GM12891 (cell line): ENCODE data around the gene FCF1.

Source experiments
- DNase-seq: peaks from one replicate; pipeline ENCODE4 v3.0.0; 2011; ENCODE audit warnings: low spot score; ENCODE audit not compliant: insufficient read length
- FAIRE-seq: peaks from 2 replicates; lab custom pipeline; 2011; peaks lifted over from hg19 to GRCh38; lab: Jason Lieb, UNC
- PAX5 ChIP-seq: IDR thresholded peaks from 2 replicates; pipeline ENCODE4 v1.6.1; 2011; ENCODE audit warnings: low read length, moderate library complexity, mild to moderate bottlenecking; ENCODE audit not compliant: insufficient read depth, severe bottlenecking
- POLR2A ChIP-seq: IDR thresholded peaks from 2 replicates; pipeline ENCODE4 v1.6.1; 2011; ENCODE audit warnings: low read depth, low read length, control low read depth
- POLR2AphosphoS5 ChIP-seq: IDR thresholded peaks from 2 replicates; pipeline ENCODE4 v1.6.1; 2011; ENCODE audit warnings: low read depth, low read length, control low read depth
- POU2F2 ChIP-seq: IDR thresholded peaks from 2 replicates; pipeline ENCODE4 v1.6.1; 2011; ENCODE audit warnings: low read depth, mild to moderate bottlenecking, control low read depth, low read length, moderate library complexity
- SPI1 ChIP-seq: IDR thresholded peaks from 2 replicates; pipeline ENCODE4 v1.6.1; 2011; ENCODE audit warnings: low read depth, low read length, control low read depth
- TAF1 ChIP-seq: IDR thresholded peaks from 2 replicates; pipeline ENCODE4 v1.6.1; 2011; ENCODE audit warnings: low read depth, low read length, control low read depth

The FCF1 gene

GRCh38 chr14:74697543-74697942 lies 15.4 kb upstream of the FCF1 start:
- TF ChIP-seq POU2F2, result no peak
- TF ChIP-seq TAF1, result no peak
- TF ChIP-seq POLR2AphosphoS5, result no peak
- no peak for TF ChIP-seq PAX5
- TF ChIP-seq POLR2A, result no peak
- TF ChIP-seq SPI1, result no peak
- DNase-seq, result no peak
- FAIRE-seq, result no peak

- no peak for FAIRE-seq
- no peak for TF ChIP-seq POLR2AphosphoS5
- TF ChIP-seq PAX5, result no peak
- no peak for TF ChIP-seq SPI1
- TF ChIP-seq POLR2A, result no peak
- TF ChIP-seq TAF1, result no peak
- TF ChIP-seq POU2F2, result no peak
Measured at GRCh38 chr14:74697976-74698375, 15.0 kb upstream of the FCF1 start.

DNA sequence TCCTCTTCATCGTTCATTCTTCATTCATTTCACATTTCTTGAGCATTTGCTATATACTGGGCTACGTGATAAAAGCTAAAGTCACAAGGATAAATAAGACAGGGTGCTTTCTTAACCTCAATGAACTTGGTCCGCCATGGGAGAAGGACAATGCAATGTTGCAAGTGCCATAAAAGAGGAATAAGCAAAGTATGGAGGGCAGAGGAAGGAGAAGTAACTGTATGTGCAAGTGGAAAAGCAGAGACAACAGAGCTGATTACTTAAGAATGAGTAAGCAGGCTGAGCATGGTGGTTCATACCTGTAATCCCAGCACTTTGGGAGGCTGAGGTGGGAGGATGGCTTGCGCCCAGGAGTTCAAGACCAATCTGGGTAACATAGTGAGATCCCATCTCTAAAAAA lies 14.5 kb upstream of the FCF1 start:
- FAIRE-seq (no peak), DNase-seq (no peak)
- TF ChIP-seq POLR2AphosphoS5, result no peak
- no peak for TF ChIP-seq PAX5
- TF ChIP-seq POU2F2, result no peak

More at GRCh38 chr14:74697976-74698375, 15.0 kb upstream of the FCF1 start:
- DNase-seq, result no peak

GRCh38 chr14:74702293-74702692 lies 10.7 kb upstream of the FCF1 start:
- DNase-seq, result no peak
- FAIRE-seq, result no peak
- TF ChIP-seq POLR2AphosphoS5 (no peak), POLR2A (no peak), SPI1 (no peak), TAF1 (no peak), PAX5 (no peak), POU2F2 (no peak)

DNA sequence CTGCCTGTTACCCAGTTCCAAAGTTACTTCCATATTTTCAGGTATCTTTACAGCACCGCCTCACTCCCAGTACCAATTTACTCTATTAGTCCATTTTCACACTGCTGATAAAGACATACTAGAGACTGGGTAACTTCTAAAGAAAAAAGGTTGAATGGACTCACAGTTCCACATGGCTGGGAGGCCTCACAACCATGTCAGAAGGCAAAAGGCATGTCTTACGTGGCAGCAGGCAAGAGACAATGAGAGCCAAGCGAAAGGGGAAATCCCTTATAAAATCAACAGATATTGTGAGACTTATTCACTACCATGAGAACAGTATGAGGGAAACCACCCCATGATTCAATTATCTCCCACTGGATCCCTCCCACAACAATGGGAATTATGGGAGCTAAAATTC lies 9.9 kb upstream of the FCF1 start:
- no peak for FAIRE-seq
- TF ChIP-seq POU2F2, result no peak
- TF ChIP-seq POLR2A, result no peak
- no peak for TF ChIP-seq POLR2AphosphoS5
- no peak for TF ChIP-seq TAF1
- no peak for TF ChIP-seq PAX5
- no peak for TF ChIP-seq SPI1

GRCh38 chr14:74704656-74705055 lies 8.3 kb upstream of the FCF1 start:
- FAIRE-seq (no peak), DNase-seq (no peak)
- TF ChIP-seq POLR2A, result no peak
- TF ChIP-seq PAX5, result no peak
- no peak for TF ChIP-seq SPI1
- TF ChIP-seq TAF1, result no peak
- no peak for TF ChIP-seq POLR2AphosphoS5
- TF ChIP-seq POU2F2, result no peak

More for the DNA sequence above, 9.9 kb upstream of the FCF1 start:
- no peak for DNase-seq

DNA sequence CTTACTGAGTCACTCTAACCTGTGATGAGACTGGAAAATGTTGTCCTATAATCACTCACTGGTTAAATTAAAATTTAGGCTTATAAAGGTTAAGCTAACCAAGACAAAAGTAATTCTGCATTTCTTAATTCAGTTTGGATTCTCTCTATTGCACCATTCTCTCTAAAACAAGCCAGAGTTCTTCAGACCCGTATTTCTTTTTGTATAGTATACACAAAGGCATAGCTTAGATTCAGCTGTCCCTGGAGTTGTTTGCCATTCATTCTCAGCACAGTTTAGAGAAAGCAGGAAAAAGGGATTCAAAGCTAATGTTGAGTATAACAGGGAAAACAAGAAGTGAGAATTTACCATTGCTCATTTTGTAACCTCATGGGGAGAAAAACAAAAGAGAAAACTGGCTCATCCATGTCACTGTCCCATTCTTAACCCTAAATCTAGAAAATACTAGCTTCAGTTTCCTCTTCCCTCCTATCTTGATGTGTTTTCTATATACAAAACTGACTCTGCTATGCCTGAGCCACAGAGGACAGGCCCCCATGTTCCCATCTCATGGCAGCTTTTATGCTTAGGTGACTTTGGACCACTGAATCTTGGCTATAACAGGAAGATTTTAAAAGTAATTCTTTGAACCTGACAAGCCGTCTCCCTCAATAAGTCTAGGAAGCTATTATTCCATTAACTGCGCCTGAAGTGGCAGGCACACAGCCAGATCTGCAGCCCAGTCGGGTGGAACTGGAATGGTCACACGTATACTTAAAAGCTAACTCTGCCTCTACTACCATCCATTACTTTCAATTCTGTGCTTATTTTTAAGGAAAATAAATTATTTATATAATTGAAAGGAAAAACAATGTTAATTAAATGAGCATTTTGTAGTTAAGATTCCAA lies 7.1 kb upstream of the FCF1 start:
- FAIRE-seq, result no peak
- DNase-seq, result no peak
- TF ChIP-seq PAX5, result no peak
- TF ChIP-seq SPI1, result peak; percentile 62

DNA sequence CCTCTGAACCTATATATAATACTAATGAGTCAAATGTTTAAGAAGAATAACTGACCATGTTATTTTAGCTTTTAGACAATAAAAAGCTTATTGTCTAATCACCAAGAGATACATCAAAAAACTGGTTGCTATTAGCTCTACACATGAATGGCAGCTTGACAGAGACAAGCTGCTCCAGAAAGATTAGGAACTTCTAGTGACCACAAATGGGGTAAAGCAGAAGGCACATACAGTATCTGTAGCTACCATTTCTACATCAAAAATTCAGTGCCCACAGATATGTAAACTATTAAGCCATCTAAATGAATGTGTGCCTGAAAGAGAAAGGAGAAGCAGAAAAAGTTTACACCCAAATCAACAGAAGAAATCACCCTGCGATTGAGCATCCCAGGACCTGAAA lies 2.5 kb upstream of the FCF1 start:
- FAIRE-seq (no peak), DNase-seq (no peak)
- TF ChIP-seq PAX5 (no peak), POLR2A (no peak)

DNA sequence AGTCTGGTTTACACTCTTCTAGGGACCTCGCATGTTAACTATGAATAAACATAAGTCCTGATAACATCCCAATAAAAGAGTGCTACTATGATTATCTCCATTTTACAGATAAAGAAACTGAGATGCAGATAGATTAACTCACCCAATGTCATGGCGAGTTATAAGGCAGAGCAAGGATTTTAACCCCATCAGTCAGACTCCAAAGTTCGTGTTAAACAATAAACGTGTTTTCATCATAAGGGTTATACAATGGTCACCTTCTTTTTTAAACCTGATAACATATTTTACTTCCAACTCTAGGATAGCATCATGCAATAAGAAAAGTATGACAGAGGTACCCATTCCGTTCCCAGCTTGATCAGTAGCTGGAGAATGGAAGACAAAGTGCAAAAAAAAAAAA lies 1.3 kb upstream of the FCF1 start:
- peak; percentile 66 for FAIRE-seq
- DNase-seq, result no peak
- TF ChIP-seq SPI1, result no peak
- no peak for TF ChIP-seq POLR2AphosphoS5
- TF ChIP-seq POLR2A, result no peak
- TF ChIP-seq PAX5, result no peak
- no peak for TF ChIP-seq POU2F2
- no peak for TF ChIP-seq TAF1

DNA sequence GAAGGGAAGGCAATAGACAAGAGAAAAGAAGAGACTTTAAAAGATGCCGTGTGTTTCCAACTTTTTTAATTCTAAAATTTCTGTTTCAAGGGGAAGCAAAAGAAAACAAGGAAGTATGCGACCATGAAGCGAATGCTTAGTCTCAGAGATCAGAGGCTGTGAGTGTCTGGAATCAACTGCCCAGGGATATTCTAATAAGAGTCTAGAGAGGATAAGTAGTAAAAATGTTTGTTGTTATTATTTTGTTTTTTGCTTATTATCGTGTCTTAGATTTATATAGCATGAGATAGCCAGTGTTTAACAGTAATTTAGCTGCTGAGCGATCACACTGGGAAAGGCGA lies 421 bp downstream of the FCF1 start:
- TF ChIP-seq PAX5 (no peak), POLR2A (no peak), POLR2AphosphoS5 (no peak), SPI1 (no peak), POU2F2 (no peak), TAF1 (no peak)
- FAIRE-seq (no peak), DNase-seq (no peak)

GRCh38 chr14:74720526-74720925 lies 7.6 kb downstream of the FCF1 start:
- TF ChIP-seq POLR2A, result no peak
- TF ChIP-seq SPI1, result no peak
- TF ChIP-seq POU2F2, result no peak
- TF ChIP-seq TAF1, result no peak
- TF ChIP-seq PAX5, result no peak
- no peak for TF ChIP-seq POLR2AphosphoS5
- no peak for DNase-seq
- no peak for FAIRE-seq

GRCh38 chr14:74723134-74723533 lies 10.2 kb downstream of the FCF1 start:
- DNase-seq (no peak), FAIRE-seq (no peak)
- TF ChIP-seq POLR2A (no peak), POU2F2 (no peak), SPI1 (no peak), PAX5 (no peak), POLR2AphosphoS5 (no peak), TAF1 (no peak)

DNA sequence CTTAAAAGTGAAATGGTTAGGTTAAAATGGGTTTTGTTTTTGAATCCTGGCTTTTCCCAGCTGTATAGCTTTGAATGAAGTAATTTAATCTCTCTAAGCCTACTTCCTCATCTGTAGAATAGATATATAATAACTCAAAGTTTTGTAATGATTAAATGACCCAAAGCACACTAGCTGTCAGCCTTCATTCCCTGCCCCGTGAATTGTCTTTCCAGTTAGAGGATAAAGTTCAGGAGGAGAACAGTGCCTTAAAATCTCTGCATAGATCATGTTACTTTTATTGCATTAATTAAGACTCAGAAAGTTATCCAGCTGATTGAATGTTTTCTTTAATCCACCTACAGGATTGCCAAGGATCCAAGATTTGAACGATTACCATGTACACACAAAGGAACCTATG lies 19.4 kb downstream of the FCF1 start:
- TF ChIP-seq POLR2A (no peak), TAF1 (no peak), SPI1 (no peak), POLR2AphosphoS5 (no peak), PAX5 (no peak)
- DNase-seq (no peak), FAIRE-seq (no peak)
